Stimulated activated CD8-positive, alpha-beta memory T cell treated with anti-CD3 and anti-CD28 coated beads, Interleukin-2, amount 100 ng/mL, for 1 hour (primary cell): ENCODE results near the gene ZNF653.
"Not testable (repeated sequence)": the region's sequence is repeated elsewhere in the genome, so short reads cannot be mapped to it uniquely, and the experiment has no call there.

ENCODE experiments used
- DNase-seq, 2 donors: peaks; one replicate each; pipeline ENCODE4 v3.0.0-alpha.2; 2020; ENCODE audit warnings: low read depth in 2 of 2

The ZNF653 gene

GRCh38 chr19:11433526-11433925 is 72.1 kb downstream of the ZNF653 start:
- DNase-seq = not testable (repeated sequence)
